ENCODE results near the gene SLC66A1. TPM values are rescaled to one million over a fixed set of nuclear protein-coding genes. Genes with fewer than 3 reads are reported as not detected.

SLC66A1 gene
- total RNA-seq, 1 experiment from 2014 or later = 32.8 TPM

DNA sequence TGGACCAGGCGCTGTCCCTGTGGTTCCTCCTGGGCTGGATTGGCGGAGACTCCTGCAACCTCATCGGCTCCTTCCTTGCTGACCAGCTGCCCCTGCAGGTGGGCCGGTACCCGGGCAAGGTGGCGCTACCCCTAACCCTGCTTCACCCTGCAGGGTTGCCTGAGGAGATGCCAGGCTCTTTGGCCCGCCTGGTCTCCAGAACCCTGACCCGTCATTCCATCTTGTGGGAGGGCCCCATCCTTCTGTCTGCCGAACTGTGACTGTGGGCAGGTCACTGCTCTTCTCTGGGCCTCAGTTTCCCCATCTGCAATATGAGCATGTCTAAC, 12.5 kb downstream of the SLC66A1 start:
- no peak for DNase-seq (ENCODE audit: low read depth)

DNA sequence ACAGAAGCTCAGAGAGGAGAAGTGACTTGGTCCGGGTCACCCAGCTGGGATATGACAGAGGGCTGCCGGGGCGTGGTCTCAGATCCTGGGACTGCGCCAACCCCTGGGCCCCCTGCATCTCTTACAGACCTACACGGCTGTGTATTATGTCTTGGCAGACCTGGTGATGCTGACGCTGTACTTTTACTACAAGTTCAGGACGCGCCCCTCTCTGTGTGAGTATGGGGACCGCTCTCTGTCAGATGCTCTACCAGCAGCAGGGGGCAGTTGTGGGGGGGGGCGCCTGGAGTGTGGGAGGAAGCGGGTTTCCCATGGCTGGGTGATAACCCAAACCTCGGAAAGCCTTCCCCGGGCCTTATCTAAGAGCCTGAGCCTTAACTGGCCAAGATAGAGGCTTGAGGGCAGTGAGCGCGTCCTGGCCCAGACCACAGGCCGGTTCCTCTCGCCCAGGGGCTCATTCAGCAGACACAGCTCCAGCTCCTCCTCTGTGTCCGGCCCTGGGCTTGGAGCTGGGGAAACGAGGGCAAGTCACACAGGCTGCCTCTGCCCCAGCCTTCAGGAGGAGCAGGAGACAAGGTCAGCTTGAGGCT, 13.3 kb downstream of the SLC66A1 start:
- DNase-seq (ENCODE audit: low read depth) = no peak

DNA sequence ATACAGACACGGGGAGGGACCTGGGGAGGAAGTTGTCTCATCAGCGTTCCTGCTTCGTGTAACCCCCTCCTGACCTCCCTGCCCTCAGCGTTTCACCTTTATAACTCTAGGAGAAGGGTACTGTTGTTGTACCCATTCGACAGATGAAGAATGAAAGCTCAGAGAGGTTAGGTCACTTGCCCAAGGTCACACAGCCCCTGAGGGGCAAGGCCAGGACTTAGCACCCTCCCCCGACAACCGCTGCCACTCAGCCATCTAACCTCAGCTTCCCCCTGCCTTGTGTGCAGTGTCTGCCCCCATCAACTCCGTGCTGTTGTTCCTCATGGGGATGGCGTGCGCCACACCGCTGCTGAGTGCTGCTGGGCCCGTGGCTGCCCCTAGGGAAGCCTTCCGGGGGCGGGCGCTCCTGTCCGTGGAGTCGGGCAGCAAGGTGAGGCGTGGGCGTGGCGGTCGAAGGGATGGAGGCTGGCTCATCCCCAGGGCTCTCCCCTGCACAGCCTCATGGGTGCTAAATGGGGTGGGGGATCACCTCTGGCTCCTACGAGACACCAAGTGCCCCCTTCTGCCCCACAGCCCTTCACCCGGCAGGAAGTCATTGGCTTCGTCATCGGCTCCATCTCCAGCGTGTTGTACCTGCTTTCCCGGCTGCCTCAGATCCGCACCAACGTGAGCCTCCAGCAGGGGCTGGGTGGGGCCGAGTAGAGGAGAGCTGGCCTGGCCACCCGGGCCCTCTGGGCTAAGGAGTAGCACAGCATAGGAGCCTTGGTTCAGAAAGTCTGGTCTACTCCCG, 14.0 kb downstream of the SLC66A1 start:
- no peak for DNase-seq (ENCODE audit: low read depth)

DNA sequence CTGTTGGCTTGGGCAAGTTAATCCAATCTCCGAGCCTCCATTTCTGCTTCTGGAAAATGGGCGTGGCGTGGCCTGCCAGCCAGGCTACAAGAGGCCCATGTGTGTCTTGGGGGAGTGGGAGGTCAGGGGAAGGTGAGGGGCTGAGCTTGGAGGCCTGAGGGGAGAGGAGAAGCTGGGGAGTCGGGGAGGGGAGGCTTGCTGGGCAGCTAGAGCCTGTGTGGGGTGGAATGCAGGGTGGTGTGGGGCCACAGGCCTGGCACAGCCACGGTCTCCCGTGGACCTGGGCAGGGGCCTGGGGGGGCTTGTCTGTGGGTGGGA, 14.6 kb downstream of the SLC66A1 start:
- DNase-seq (ENCODE audit: low read depth) = no peak

DNA sequence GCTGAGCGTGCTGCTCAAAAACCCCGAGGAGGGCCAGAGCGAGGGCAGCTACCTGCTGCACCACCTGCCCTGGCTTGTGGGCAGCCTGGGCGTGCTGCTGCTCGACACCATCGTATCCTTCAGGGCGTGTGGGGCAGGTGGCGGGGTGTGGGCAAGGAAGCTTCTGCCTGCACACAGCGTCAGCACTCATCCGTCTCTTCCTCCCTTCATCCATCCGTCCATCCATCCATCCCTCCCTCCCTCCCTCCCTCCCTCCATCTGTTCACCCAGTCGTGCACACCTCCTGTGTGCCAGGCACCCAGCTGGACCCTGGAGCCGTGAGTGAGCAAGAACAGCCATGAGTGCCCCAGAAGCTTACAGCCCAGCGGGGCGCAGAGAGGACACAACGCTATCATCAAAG, 15.2 kb downstream of the SLC66A1 start:
- no peak for DNase-seq (ENCODE audit: low read depth)

DNA sequence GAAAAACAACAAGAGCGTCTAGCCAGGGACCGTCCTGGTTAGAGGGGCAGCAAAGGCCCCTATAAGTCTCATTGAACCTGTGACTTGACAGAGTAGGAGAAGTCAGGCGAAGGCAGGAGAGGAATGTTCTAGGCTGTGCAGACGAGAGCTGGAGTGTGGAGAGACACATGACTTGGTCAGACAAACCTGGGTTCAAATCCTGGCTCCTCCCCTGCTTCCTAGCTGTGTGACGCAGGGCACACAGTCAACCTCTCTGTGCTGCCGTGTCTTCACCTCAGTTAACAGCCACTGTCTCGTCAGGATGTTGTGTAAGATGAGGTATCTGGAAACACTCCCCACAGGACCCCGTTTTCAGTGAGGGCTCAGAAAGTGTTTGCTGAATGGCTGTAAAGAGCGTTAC, 15.6 kb downstream of the SLC66A1 start:
- DNase-seq (ENCODE audit: low read depth) = no peak

DNA sequence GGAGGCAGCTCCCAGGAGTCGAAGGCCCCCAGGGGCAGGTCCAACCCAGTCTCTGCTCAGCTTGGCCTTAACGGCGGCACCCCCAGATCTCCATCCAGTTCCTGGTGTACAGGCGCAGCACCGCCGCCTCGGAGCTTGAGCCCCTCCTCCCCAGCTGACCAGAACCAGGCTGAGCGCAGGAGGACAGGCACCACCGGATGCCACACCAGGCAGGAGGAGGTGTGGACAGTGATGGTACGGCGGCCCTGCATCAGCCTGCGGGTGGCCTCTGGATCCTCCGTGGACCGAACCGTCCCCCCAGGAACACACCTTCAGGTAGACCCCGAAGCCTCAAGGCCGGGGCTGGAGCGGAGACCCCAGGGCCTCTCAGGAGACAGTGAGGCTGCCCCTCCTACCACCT, 16.4 kb downstream of the SLC66A1 start:
- DNase-seq (ENCODE audit: low read depth) = no peak

DNA sequence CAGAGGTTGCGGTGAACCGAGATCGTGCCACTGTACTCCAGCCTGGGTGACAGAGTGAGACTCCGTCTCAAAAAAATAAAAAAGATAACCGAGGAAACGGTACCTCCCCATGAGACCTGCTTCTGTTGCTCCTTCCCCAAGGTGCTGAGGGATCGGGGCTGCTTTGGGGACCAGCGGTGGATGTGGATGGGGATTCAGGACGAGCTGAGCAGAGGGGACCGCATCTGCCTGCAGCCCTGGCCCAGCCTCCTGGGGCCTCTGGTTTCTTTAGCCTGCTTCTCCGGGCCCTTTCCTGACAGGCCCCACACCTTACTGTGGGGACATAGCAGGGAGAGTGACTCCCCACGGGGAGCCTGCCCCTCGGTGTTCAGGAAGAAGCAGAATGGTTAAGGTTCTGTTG, 17.1 kb downstream of the SLC66A1 start:
- no peak for DNase-seq (ENCODE audit: low read depth)

DNA sequence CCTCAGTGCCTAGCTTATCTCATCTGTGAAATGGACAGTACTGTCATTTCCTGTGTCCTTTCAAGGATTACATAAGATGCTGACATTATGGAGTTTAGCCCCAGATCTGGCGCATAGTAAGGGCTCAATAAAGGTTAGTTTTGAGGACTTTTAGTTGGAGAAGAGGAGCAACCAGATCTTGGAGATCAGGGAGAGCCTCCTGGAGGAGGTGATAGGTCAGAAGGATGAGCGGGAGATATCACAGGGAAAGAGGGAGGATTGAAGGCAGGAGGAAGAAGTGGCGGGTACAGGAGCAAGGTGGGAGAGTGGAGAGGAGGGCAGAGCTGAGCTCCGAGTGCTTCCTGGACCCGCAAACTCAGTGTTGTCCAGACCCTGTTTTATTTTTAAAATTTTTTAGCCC, 17.5 kb downstream of the SLC66A1 start:
- DNase-seq (ENCODE audit: low read depth) = no peak

DNA sequence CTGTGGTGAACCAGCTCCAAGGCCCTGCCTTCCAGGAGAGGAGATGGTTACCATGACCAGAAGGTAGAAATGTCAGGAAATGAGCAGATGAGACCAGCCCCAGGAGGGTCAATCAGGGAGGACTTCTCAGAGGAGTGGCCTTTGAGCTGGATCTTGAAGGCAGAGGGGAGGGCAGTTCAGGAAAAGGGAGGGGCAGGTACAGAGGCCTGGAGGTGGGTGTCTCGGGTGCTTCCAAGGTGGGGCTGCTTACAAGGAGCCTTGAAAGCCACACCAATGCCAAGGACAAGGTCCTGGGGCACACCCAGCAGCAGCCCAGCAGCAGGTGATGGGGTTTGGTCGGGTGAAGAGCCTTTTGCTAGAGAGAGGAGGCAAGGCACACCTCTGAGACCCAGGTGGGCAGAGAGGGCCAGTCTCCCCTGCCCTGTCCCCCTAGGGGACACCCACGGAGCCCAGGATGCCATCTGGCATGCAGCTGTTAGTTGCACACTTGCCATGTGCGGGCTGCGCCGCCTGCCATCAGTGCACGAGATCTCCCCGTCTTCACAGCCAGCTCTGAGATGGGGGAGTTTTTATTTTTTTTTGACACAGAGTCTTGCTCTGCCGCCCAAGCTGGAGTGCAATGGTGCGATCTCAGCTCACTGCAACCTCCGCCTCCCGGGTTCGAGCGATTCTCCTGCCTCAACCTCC, 18.5 kb downstream of the SLC66A1 start:
- no peak for DNase-seq (ENCODE audit: low read depth)

DNA sequence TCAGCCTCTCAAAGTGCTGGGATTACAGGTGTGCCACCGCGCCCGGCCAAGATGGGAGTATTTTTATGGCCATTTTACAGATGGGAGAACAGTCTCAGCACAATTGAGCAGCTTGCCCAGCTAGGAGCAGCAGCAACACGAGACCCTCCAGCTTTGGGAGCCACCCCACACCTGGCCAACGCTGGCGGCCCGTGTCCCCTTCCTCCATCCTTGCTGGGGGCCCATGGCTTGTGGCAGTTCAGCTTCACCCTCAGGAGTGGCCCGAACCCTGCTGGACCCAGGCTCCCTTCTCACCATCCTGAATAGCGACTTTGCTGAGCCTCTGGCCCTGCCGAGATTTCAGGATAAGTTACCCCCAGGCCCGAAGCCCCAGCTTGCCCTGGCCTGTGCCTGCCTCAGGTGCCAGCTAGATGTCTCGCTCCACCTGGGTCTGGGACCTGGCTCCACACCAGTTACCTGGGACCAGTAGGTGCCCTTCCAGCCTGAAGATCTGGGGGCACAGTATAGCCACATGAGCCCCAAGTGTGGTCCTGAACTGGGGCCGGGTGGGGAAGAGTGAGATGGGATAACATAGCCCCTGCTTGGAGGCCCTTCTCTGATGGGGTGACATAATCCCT, 19.2 kb downstream of the SLC66A1 start:
- DNase-seq (ENCODE audit: low read depth) = no peak

DNA sequence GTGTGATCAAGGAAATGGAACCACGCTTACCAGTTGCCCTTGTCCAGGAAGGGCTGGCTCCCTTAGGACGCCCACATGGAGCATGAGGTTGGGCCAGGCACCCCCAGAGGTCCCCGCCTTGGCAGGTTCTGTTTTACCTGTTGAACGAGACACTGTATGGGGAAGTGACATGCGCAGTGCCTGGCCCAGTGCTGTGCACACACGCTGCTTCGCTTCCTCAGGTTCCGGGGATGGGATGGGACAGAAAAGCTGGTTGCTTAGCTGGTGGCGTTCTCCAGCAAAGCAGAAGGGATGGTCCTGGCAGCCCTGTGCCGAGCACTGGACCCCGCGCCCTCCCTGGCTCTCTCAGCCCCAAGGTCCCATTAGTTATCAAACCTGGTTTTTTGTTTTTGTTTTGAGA, 20.7 kb downstream of the SLC66A1 start:
- no peak for DNase-seq (ENCODE audit: low read depth)

DNA sequence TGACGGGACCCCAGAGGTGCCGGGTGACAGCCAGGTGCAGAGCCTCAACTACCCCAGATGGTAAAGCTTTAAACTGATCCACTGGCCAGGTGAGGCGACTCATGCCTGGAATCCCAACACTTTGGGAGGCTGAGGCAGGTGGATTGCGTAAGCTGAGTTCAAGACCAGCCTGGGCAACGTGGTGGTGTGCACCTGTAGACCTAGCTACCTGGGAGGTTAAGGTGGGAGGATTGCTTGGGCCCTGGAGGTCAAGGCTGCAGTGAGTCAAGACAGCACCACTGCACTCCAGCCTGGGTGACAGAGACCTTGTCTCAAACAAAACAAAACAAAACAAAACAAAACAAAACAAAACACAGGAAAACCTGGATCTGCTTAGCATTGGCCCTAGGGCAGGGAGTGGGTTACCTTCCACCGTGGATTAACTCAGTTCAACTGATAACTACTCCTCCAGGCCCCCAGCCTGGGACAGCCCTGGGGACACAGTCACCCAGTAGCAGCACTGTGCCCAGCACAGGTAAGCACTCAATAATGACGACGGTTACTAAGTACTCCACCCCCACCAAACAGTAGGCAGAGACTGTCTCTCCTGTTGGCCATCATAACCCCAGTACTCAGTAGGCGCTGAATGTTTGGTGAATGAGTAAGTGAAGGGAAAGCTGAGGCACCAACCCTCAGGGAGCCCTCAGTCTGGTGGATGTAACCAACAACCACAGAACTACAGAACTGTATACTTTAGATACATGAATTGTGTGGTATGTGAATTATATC, 21.6 kb downstream of the SLC66A1 start:
- no peak for DNase-seq (ENCODE audit: low read depth)

DNA sequence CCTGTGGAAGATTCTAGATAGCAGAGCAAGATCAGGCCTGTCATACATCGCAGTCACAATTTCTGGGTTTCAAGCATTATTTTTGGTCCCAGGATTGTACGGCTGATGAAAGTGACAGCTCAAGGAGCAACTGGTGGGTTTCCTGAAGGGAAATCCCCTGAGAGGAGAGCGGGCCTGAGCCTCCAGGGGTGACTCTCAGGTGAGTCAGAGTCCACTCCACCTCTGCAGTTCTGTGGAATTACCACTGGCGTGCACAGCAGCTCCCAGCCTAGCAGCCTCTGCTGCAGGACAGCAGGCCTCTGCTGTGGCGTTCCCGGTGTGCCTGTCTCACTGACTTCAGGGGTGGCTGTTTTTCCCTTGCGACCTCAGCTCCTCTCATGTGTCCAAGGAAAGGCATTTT, 24.4 kb downstream of the SLC66A1 start:
- peak; percentile 45 for DNase-seq (ENCODE audit: low read depth)

DNA sequence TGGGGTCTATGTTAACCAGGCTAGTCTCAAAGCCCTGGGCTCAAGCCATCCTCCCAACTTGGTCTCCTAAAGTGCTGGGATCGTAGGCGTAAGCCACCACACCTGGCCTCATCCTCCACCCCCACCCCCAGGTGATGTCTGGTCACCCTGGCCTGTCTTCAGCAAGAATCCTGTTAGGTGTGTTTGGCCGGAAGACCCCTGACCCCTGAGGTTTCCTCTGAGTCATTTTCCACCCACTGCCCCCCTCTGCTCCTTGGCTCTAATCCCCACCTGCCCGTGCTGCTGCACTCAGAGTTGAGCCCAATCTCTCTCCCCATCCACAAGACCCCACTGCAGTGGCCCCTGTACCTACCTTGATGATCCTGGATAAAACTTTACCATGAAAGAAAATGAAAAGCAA, 25.2 kb downstream of the SLC66A1 start:
- no peak for DNase-seq (ENCODE audit: low read depth)

DNA sequence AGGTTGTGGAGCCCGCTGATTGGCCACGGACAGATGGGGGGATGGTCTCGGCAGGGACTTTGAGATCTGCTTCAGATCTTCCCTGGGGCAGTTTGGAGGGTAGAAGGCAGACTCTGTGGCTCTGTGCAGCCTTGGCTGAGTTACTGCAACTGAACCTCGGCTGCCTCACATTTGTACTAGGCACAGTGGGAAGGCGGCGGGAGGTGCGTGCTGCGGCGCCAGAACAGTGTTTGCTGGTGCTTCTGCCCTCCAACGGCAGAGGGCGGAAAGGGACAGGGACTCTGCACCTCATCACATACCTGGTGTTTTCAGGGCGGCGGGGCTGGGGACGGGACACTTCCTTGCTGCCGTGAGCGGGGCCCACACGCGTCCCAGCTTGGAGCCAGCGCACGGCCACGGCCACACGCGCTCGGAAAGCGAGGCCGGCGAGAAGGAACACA, 26.2 kb downstream of the SLC66A1 start:
- DNase-seq (ENCODE audit: low read depth) = no peak

DNA sequence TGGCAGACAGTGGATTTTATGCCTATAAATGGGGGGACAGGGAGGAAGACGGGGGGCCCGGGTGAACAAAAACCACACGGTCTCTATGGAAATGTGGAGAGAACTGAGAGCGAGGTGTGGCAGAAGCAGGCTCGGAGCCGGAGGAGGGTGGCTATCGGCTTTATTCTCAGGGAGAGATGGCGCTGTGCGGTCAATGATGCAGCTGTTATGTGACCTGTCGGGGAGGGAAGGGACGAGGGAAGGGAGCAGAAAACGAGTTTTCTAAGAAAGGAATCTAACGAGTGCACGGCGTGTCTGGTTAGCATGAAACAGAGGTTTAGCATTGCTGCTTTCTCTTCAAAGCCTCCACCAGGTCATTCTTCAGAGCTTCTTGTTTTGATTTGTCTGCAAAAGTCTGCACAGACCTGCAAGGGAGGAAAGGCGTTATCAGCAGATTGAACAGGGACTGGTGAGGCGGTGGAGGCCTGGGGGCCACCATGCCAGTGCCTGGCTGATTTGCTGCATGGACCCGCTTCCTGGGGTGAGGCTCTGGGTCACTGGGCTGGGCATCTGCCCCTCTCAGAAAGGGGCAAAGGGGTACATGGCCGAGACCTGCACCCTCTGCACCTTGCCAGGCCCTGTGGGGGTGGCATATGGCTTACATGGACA, 27.2 kb downstream of the SLC66A1 start:
- no peak for DNase-seq (ENCODE audit: low read depth)

DNA sequence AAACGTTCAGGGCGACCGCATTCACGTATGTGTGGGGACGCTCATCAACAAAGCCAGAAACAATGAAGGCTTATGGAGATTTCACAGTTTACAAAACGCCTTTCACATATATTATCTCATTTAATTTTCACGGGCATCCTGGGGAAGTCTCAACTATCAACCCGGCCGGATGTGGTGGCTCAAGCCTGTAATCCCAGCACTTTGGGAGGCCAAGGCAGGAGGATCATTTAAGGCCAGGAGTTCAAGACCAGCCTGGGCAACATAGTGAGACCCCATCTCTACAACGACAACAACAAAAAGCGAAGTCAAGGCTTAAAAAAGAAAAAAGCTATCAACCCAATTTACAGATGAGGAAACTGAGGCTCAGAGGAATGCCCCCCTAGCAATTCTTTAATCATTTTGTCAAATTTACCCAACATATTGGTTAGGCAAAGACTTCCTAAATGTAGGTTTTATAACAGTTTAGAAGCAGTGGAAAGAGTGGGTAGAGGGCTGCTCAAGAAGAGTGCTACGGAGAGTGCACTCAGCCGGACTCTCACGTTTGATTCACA, 28.3 kb downstream of the SLC66A1 start:
- no peak for DNase-seq (ENCODE audit: low read depth)

DNA sequence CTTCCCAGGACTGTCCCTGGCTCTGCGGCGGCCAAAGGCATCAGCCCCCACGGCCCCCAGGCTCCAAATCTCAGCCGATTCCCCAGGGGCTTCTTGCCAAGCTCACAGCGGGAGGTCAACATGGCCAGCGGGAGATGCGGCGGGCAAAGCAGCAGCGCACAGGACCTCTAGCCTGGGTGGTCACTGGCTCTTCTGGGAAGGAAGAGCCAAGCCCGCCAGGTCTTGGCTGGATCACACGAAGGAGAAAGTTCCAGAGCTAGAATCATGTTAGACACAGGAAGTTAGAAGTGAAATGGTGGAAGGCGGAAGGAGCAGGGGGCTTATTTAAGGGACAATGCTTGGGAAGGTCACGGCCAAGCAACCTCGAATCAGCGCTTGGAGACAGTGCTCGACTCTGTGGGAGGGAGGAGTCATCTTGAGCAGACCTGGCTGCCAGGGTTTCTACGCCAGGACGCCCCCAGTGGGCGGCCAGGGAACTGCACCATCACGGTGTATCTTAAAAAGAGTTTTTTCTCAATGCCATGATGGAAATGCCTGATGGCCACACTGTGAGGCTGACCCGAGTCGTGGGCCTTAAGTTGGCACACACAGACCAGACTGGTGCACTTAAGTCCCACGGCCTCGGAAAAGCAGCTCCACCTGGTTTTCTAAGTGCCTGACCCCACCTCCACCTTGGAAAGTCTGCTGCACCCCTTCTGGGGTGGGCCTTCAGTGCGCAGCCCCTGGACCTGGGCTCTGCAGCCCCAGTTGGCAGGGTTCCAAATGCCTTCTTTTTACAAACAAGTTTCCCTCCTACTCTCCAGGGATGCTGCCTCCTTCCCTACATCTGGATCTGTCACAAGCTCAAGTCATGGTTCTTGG, 29.3 kb downstream of the SLC66A1 start:
- DNase-seq (ENCODE audit: low read depth) = peak; percentile 66

DNA sequence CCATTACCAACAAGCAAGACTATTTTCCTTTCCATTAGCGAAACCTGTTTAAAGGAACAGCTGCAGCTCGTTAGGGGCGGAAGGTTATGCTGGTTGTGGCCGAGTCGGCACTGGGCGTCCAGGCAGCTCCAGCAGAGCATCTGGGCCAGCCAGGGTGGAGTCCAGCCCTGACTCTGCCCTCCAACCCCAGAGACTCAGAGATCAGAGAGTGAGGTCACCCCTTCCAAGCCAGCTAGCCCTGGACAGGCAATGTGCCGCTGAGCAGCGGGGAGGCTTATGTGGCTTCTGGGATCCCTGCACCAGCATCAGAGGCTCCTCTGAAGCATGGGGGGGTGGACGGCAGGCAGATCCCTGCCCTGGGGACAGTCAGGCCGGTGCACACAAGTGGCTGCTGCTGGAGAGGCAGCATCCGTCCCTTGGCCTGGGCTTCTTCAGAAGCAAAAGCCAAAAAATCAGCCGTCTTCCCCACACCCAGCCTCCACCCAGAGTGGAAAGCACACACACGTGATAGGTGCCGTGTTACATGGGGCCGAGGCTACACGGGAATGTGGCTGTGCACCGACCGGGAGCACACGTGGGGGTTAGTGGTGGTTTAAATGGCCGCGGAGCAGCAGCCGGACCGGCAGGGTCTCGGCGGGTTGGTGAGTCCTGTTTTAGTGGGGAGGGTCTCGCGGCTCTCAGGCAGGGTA, 30.1 kb downstream of the SLC66A1 start:
- DNase-seq (ENCODE audit: low read depth) = peak; percentile 46

Measured in LHCN-M2 (cell line).